Progenitor cell of endocrine pancreas (in vitro differentiated cells): ENCODE data around the gene ATG101. TPM values are rescaled to one million over a fixed set of nuclear protein-coding genes. Genes with fewer than 3 reads are reported as not detected.

Experiments used
- DNase-seq: peaks from one replicate; pipeline ENCODE4 v3.0.0; 2021; ENCODE audit warnings: low spot score; ENCODE audit not compliant: unreplicated experiment
- H3K27ac Mint-ChIP-seq: 2 replicates; pipeline ENCODE4 v1.8.0; 2021; ENCODE audit warnings: mild to moderate bottlenecking, moderate library complexity, mixed read lengths
- H3K27me3 Mint-ChIP-seq: 2 replicates; pipeline ENCODE4 v1.8.0; 2021; ENCODE audit warnings: mixed read lengths
- H3K36me3 Mint-ChIP-seq: 2 replicates; pipeline ENCODE4 v1.8.0; 2022; ENCODE audit warnings: mixed read lengths; ENCODE audit not compliant: insufficient read depth
- H3K4me1 Mint-ChIP-seq: 2 replicates; pipeline ENCODE4 v1.8.0; 2021; ENCODE audit warnings: low read depth, mixed read lengths
- H3K4me3 Mint-ChIP-seq: 2 replicates; pipeline ENCODE4 v1.8.0; 2021; ENCODE audit warnings: low read depth, mild to moderate bottlenecking, moderate library complexity, mixed read lengths
- H3K9me3 Mint-ChIP-seq: 2 replicates; pipeline ENCODE4 v1.8.0; 2021; ENCODE audit warnings: low read depth, mixed read lengths
- CTCF ChIP-seq: fragments of 200-600 bp; sonication (generic); IDR thresholded peaks from one replicate; pipeline ENCODE4 v1.5.0; 2021; ENCODE audit warnings: antibody characterized with exemption, mild to moderate bottlenecking; ENCODE audit not compliant: unreplicated experiment
- total RNA-seq: library from RNA; stranded (reverse); gene quantifications from 2 replicates; pipeline ENCODE4 v1.2.1, GENCODE V29; 2021

ATG101 gene
- total RNA-seq, 1 donor from 2014 or later, result 23.5 TPM

- Mint-ChIP-seq H3K4me1 (peaks cover 29% of the 10 kb centered on the region), H3K27ac (no peak overlapping the region), H3K36me3 (peaks cover 1% of the 10 kb centered on the region), H3K4me3 (no peak overlapping the region), H3K27me3 (peaks cover 5% of the 10 kb centered on the region), H3K9me3 (no peaks in the 10 kb centered on the region)
- TF ChIP-seq CTCF, result no peak
- no peak for DNase-seq
Observed at GRCh38 chr12:52053536-52054209, 16.1 kb upstream of the ATG101 start.

GRCh38 chr12:52054231-52054832 lies 15.4 kb upstream of the ATG101 start:
- no peak for DNase-seq
- no peaks in the 10 kb centered on the region for H3K9me3 Mint-ChIP-seq
- H3K27me3 Mint-ChIP-seq, result peaks cover 2% of the 10 kb centered on the region
- H3K4me3 Mint-ChIP-seq, result no peak overlapping the region
- TF ChIP-seq CTCF, result no peak
- H3K36me3 Mint-ChIP-seq, result peaks cover 1% of the 10 kb centered on the region
- H3K4me1 Mint-ChIP-seq, result peaks cover 26% of the 10 kb centered on the region
- no peak overlapping the region for H3K27ac Mint-ChIP-seq

GRCh38 chr12:52054833-52055730 lies 14.7 kb upstream of the ATG101 start:
- H3K4me3 Mint-ChIP-seq, result no peak overlapping the region
- no peak for DNase-seq
- H3K27ac Mint-ChIP-seq, result no peak overlapping the region
- peaks cover 1% of the 10 kb centered on the region for H3K36me3 Mint-ChIP-seq
- no peak for TF ChIP-seq CTCF
- H3K4me1 Mint-ChIP-seq, result peaks cover 19% of the 10 kb centered on the region
- no peaks in the 10 kb centered on the region for H3K27me3 Mint-ChIP-seq
- no peaks in the 10 kb centered on the region for H3K9me3 Mint-ChIP-seq

- Mint-ChIP-seq H3K4me3 (no peak overlapping the region), H3K9me3 (no peaks in the 10 kb centered on the region), H3K27ac (no peak overlapping the region), H3K4me1 (peaks cover 15% of the 10 kb centered on the region), H3K27me3 (no peaks in the 10 kb centered on the region), H3K36me3 (peaks cover 1% of the 10 kb centered on the region)
- DNase-seq, result no peak
- no peak for TF ChIP-seq CTCF
Observed at GRCh38 chr12:52055731-52056711, 13.8 kb upstream of the ATG101 start.
